K562 (cell line): ENCODE measurements around the gene ITGAE. TPM values are rescaled to one million over a fixed set of nuclear protein-coding genes. Genes with fewer than 3 reads are reported as not detected.
A peak's percentile ranks its signal among the peaks of the same experiment; 100 is the strongest.

ENCODE experiments used
- ATAC-seq: fragments of 200-7000 bp; cut with Tn5 transposase; 3 replicates; pipeline ENCODE4 v1.9.1; 2020; ENCODE audit warnings: moderate library complexity
- BruUV-seq: library from RNA; stranded (reverse); fragments of 400-500 nt; replicated peaks from 2 replicates; lab custom pipeline; 2021; lab: Mats Ljungman, UMichigan
- CTCF ChIA-PET: fragments of 300-600 bp; formaldehyde crosslinking; extraction: SDS; loops from one replicate; lab custom pipeline; 2021; ENCODE audit warnings: low intra/inter-chr PET ratio; lab: Yijun Ruan, JAX
- POLR2A ChIA-PET: fragments of 300-600, 350-650 bp; sonication (Branson Sonifier 250); formaldehyde crosslinking; extraction: SDS; loops from one replicate; lab custom pipeline; 2021; ENCODE audit warnings: antibody characterized with exemption, inconsistent platforms; lab: Yijun Ruan, JAX
- DNase-seq, 4 experiments: peaks; one replicate each; pipeline versions ENCODE4 v3.0.0 to v3.0.0-alpha.2; 2011 to 2018; ENCODE audit warnings: low spot score in 3 of 4, mixed read lengths in 3 of 4; ENCODE audit errors: extremely low read depth in 1 of 4
- FAIRE-seq: peaks from 2 replicates; lab custom pipeline; 2011; peaks lifted over from hg19 to GRCh38; lab: Jason Lieb, UNC
- H2AFZ ChIP-seq: 2 replicates; pipeline ENCODE4 v1.6.0; 2011; ENCODE audit warnings: low read depth, low read length, control low read depth, inconsistent platforms
- H3K27ac ChIP-seq: fragments of 200-600 bp; 3 replicates; pipeline ENCODE4 v1.8.0; 2011; ENCODE audit warnings: low read depth, mild to moderate bottlenecking, control low read depth, inconsistent platforms, low read length, moderate library complexity, mixed read lengths; ENCODE audit errors: extremely low read depth
- H3K27me3 ChIP-seq, 2 experiments: fragments of 300-600 bp in 1 of 2; 2 replicates in 1 of 2; 3 replicates in 1 of 2; pipeline versions ENCODE4 v1.6.0 to v1.8.0; 2011; ENCODE audit warnings: inconsistent platforms in 2 of 2, low read length in 2 of 2, mild to moderate bottlenecking in 1 of 2, mixed read lengths in 1 of 2, moderate library complexity in 1 of 2; ENCODE audit not compliant: control insufficient read depth in 2 of 2, insufficient read depth in 2 of 2
- H3K36me3 ChIP-seq: fragments of 300-600 bp; 3 replicates; pipeline ENCODE4 v1.8.0; 2011; ENCODE audit warnings: mild to moderate bottlenecking, low read length, inconsistent platforms; ENCODE audit not compliant: control insufficient read depth, insufficient read depth
- H3K4me1 ChIP-seq, 2 experiments: fragments of 200-600 bp in 1 of 2; replicated peaks in 1 of 2; 2 replicates in 1 of 2; 3 replicates in 1 of 2; pipeline versions ENCODE4 v1.5.1 to v1.8.0; 2011; ENCODE audit warnings: inconsistent platforms in 2 of 2, low read length in 2 of 2, mild to moderate bottlenecking in 1 of 2, mixed read lengths in 1 of 2, moderate library complexity in 1 of 2; ENCODE audit not compliant: control insufficient read depth in 2 of 2, insufficient read depth in 2 of 2
- H3K4me2 ChIP-seq: 2 replicates; pipeline ENCODE4 v1.6.1; 2011; ENCODE audit warnings: low read length, control low read depth, inconsistent platforms, mixed read lengths; ENCODE audit not compliant: insufficient read depth
- H3K4me3 ChIP-seq: fragments of 200-600 bp; sonication (generic), shearing (Covaris generic); 2 replicates; pipeline ENCODE4 v1.5.1; 2016; ENCODE audit warnings: control low read depth, inconsistent platforms
- H3K79me2 ChIP-seq: fragments of 200-600 bp; 3 replicates; pipeline ENCODE4 v1.8.0; 2011; ENCODE audit warnings: low read length, inconsistent platforms; ENCODE audit not compliant: control insufficient read depth, insufficient read depth
- H3K9ac ChIP-seq, 2 experiments: 2 replicates each; pipeline versions ENCODE4 v1.6.0 to v1.6.1; 2011; ENCODE audit warnings: low read depth in 2 of 2, low read length in 2 of 2, control low read depth in 1 of 2, inconsistent platforms in 1 of 2, mild to moderate bottlenecking in 1 of 2, mixed read lengths in 1 of 2; ENCODE audit not compliant: insufficient read depth in 1 of 2
- H3K9me1 ChIP-seq: one replicate; pipeline ENCODE4 v1.6.0; 2011; ENCODE audit warnings: inconsistent platforms, mild to moderate bottlenecking, low read length, moderate library complexity; ENCODE audit not compliant: control insufficient read depth, insufficient read depth
- H3K9me3 ChIP-seq: replicated peaks from 2 replicates; pipeline ENCODE4 v1.5.1; 2011; ENCODE audit warnings: low read depth, low read length, inconsistent platforms; ENCODE audit not compliant: control insufficient read depth, insufficient read depth
- H4K20me1 ChIP-seq: replicated peaks from 2 replicates; pipeline ENCODE4 v1.6.1; 2011; ENCODE audit warnings: low read length, inconsistent platforms, mixed read lengths; ENCODE audit not compliant: control insufficient read depth, insufficient read depth
- CEBPG ChIP-seq, 3 experiments: fragments of 200-800 bp in 1 of 3; sonication (Bioruptor generic) in 1 of 3; sonication (generic) in 1 of 3; formaldehyde crosslinking in 1 of 3; IDR thresholded peaks in 2 of 3; conservative IDR thresholded peaks in 1 of 3; 2 replicates each; pipeline versions ENCODE4 v1.6.1 to v1.8.0; 2016 to 2022; ENCODE audit warnings: missing compliant biosample characterization in 2 of 3, missing genetic modification characterization in 2 of 3, mild to moderate bottlenecking in 1 of 3, missing genetic modification reagents in 1 of 3
- COPS2 ChIP-seq: fragments of 450-650 bp; conservative IDR thresholded peaks from 2 replicates; pipeline ENCODE4 v1.6.1; 2016; ENCODE audit warnings: mild to moderate bottlenecking, moderate library complexity
- ETS2 ChIP-seq: IDR thresholded peaks from 2 replicates; pipeline ENCODE4 v1.6.1; 2016; ENCODE audit warnings: borderline replicate concordance, missing genetic modification characterization, mild to moderate bottlenecking, moderate library complexity, missing compliant biosample characterization; ENCODE audit not compliant: poor library complexity, severe bottlenecking
- GTF2A2 ChIP-seq: IDR thresholded peaks from 2 replicates; pipeline ENCODE4 v1.6.1; 2016; ENCODE audit warnings: mild to moderate bottlenecking, missing genetic modification characterization, missing compliant biosample characterization
- GTF2F1 ChIP-seq: IDR thresholded peaks from 2 replicates; pipeline ENCODE4 v1.6.1; 2011; ENCODE audit warnings: low read depth, low read length, improper control_type of control experiment
- KDM1A ChIP-seq, 2 experiments: fragments of 450-650 bp; IDR thresholded peaks; 2 replicates each; pipeline ENCODE4 v1.6.1; 2016; ENCODE audit warnings: mild to moderate bottlenecking in 2 of 2
- MYBL2 ChIP-seq, 2 experiments: fragments of 450-650 bp in 1 of 2; sonication (generic) in 1 of 2; formaldehyde crosslinking in 1 of 2; IDR thresholded peaks; 2 replicates each; pipeline versions ENCODE4 v1.6.1 to v1.8.1; 2017 to 2022; ENCODE audit warnings: borderline replicate concordance in 1 of 2, inconsistent platforms in 1 of 2, low read depth in 1 of 2, mild to moderate bottlenecking in 1 of 2, missing genetic modification reagents in 1 of 2, moderate library complexity in 1 of 2
- NUFIP1 ChIP-seq: fragments of 450-650 bp; IDR thresholded peaks from 2 replicates; pipeline ENCODE4 v1.6.1; 2018; ENCODE audit not compliant: partially characterized antibody
- PHF20 ChIP-seq: fragments of 450-650 bp; IDR thresholded peaks from 2 replicates; pipeline ENCODE4 v1.6.1; 2018; ENCODE audit not compliant: partially characterized antibody
- POU5F1 ChIP-seq: fragments of 150-350 bp; IDR thresholded peaks from 2 replicates; pipeline ENCODE4 v1.6.1; 2014; ENCODE audit warnings: borderline replicate concordance, low read length, low read depth, mild to moderate bottlenecking; ENCODE audit not compliant: partially characterized antibody
- RB1 ChIP-seq: fragments of 450-650 bp; IDR thresholded peaks from 2 replicates; pipeline ENCODE4 v1.6.1; 2017; ENCODE audit warnings: low read depth, mild to moderate bottlenecking
- TAL1 ChIP-seq: fragments of 450-650 bp; IDR thresholded peaks from 2 replicates; pipeline ENCODE4 v1.6.1; 2016; ENCODE audit warnings: mild to moderate bottlenecking
- ZNF696 ChIP-seq: fragments of 250-450 bp; sonication (Bioruptor Pico); conservative IDR thresholded peaks from 2 replicates; pipeline ENCODE4 v1.4.0; 2020; ENCODE audit warnings: mild to moderate bottlenecking, moderate library complexity
- WGBS: fragments of 100-300 bp; shearing (Covaris generic); methylation state at CpG from one replicate; pipeline ENCODE4 v1.1.6; 2016; ENCODE audit warnings: low coverage, mixed read lengths; ENCODE audit not compliant: insufficient coverage; ENCODE audit errors: missing lambda C conversion rate; 5-methylcytosine and 5-hydroxymethylcytosine counted together
- in situ Hi-C: fragments of 300-500 bp; cut with MboI; formaldehyde crosslinking; loops from 4 replicates; pipeline ENCODE4 v1.15.0; 2018; ENCODE audit warnings: inconsistent platforms, mixed read lengths
- intact Hi-C: fragments of 100-400 bp; cut with micrococcal nuclease; formaldehyde crosslinking; loops from 2 replicates; pipeline ENCODE4 v1.14.2; 2022
- polyA plus RNA-seq, 8 experiments: library from polyadenylated mRNA; depleted of rRNA in 4 of 8; stranded (reverse) in 5 of 8; unstranded in 3 of 8; fragments of >200 nt; fragmentation: Nextera tagmentation in 2 of 8; fragmentation: Illumina TruSeq in 1 of 8; extraction: Ambion mirVana in 2 of 8; extraction: Trizol in 1 of 8; gene quantifications; 2 replicates each; pipeline versions ENCODE4 v1.2.1 to v1.2.3, GENCODE V29; 2011 to 2014; ENCODE audit warnings: inconsistent platforms in 1 of 8, missing spikeins in 1 of 8
- total RNA-seq, 7 experiments: library from RNA; depleted of rRNA in 6 of 7; stranded (reverse); fragments of >200 nt in 6 of 7; fragmentation: Illumina TruSeq in 2 of 7; extraction: Trizol in 2 of 7; gene quantifications; 2 replicates each; pipeline versions ENCODE4 v1.2.1 to v1.2.3, GENCODE V29; 2011 to 2021; ENCODE audit warnings: low replicate concordance in 1 of 7
- TF ChIP-seq, protein P1 (sequence below): fragments of 450-650 bp; IDR thresholded peaks from 2 replicates; pipeline ENCODE4 v1.7.0; 2016; ENCODE audit warnings: borderline replicate concordance
- TF ChIP-seq, protein P2 (sequence below): sonication (generic); formaldehyde crosslinking; IDR thresholded peaks from 2 replicates; pipeline ENCODE4 v1.9.0; 2022; ENCODE audit warnings: mild to moderate bottlenecking, missing genetic modification reagents
- TF ChIP-seq, protein P3 (sequence below): fragments of 250-450 bp; sonication (Bioruptor Pico); IDR thresholded peaks from 2 replicates; pipeline ENCODE4 v1.5.0; 2021; ENCODE audit warnings: mild to moderate bottlenecking, moderate library complexity

The ITGAE gene
- total and polyA plus RNA-seq, 9 of the 15 experiments (the other 6 are each of a cell fraction or from before 2014, with no cell fraction given), result 14.8 to 160 (median 27.0) TPM

DNA sequence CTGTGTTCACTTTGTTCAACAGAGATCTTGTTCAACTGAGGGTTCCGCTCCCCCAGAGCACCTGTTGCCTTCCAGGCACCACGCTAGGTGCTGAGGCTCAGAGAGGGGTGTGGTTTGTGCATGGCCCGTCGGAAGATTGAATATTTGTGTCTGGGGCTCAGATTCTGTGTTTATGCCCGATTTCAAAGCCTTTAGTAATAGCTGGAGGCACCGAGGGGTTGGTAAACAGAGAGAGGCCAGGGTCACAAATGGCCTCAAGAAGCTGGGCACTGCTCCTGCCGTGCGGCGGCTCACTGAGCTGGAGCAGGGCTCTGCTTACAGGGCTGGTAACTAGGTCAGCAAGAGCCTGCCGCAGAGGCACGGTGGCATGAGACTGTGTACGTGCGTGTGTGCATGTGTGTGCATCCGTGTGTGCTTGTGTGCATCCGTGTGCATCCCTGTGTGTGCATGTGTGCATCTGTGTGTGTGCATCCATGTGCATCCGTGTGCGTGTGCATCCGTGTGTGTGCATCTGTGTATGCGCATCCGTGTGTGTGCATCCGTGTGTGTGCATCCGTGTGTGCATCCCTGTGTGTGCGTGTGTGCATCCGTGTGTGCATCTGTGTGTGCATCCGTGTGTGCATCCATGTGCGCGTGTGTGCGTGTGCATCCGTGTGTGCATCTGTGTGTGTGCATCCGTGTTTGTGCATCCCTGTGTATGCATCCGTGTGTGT lies 5.4 kb downstream of the ITGAE start:
- Histone ChIP-seq H3K9me1 (no peaks in the 10 kb centered on the region), H3K27ac (no peak overlapping the region), H3K27me3 (peaks cover 0 to 4% of the 10 kb centered on the region in 2 experiments; a peak in 1 of 5 replicates), H3K4me1 (peaks cover 0 to 11% of the 10 kb centered on the region in 2 experiments; a peak in 2 of 5 replicates), H3K4me2 (no peak overlapping the region), H3K36me3 (no peaks in the 10 kb centered on the region), H3K79me2 (no peaks in the 10 kb centered on the region), H3K9ac (no peak overlapping the region; a peak in 1 of 4 replicates), H3K9me3 (no peaks in the 10 kb centered on the region), H2AFZ (no peak overlapping the region), H4K20me1 (no peaks in the 10 kb centered on the region), H3K4me3 (no peak overlapping the region)
- CTCF ChIA-PET, result no interaction called here
- BruUV-seq, result no TSS peak
- intact Hi-C loops, result no loop called here
- in situ Hi-C loops, result no loop called here
- DNase-seq (no peak), FAIRE-seq (no peak), ATAC-seq (no peak)
- POLR2A ChIA-PET, result interaction anchor here (0.6 kb wide), 1 partner anchor 9 kb away, joined by 3 read pairs; no protein-coding TSS in a partner anchor
- WGBS, result 44% methylated on average over 23 of the region's 31 CpGs
- TF ChIP-seq NUFIP1 (no peak), CEBPG (CRISPR knock-in tag; IDR thresholded peaks at IDR 0.05) (no peak), CEBPG (tag; conservative IDR thresholded peaks at IDR 0.05 in 1 of 2, IDR thresholded peaks at IDR 0.05 in 1 of 2) (no peak), ETS2 (tag) (no peak), GTF2F1 (no peak), RB1 (no peak), GTF2A2 (tag) (no peak), POU5F1 (no peak), TAL1 (no peak), MYBL2 (IDR thresholded peaks at IDR 0.05; ENCODE audit: low read depth) (no peak), MYBL2 (CRISPR knock-in tag; IDR thresholded peaks at IDR 0.05; ENCODE audit: borderline replicate concordance) (no peak), COPS2 (no peak), ZNF696 (CRISPR knock-in tag) (no peak), KDM1A (IDR thresholded peaks at IDR 0.05) (peak in 1 of 2 experiments; percentile 88; a peak in 2 of 4 replicates), PHF20 (no peak)
- TF ChIP-seq, protein P1, sequence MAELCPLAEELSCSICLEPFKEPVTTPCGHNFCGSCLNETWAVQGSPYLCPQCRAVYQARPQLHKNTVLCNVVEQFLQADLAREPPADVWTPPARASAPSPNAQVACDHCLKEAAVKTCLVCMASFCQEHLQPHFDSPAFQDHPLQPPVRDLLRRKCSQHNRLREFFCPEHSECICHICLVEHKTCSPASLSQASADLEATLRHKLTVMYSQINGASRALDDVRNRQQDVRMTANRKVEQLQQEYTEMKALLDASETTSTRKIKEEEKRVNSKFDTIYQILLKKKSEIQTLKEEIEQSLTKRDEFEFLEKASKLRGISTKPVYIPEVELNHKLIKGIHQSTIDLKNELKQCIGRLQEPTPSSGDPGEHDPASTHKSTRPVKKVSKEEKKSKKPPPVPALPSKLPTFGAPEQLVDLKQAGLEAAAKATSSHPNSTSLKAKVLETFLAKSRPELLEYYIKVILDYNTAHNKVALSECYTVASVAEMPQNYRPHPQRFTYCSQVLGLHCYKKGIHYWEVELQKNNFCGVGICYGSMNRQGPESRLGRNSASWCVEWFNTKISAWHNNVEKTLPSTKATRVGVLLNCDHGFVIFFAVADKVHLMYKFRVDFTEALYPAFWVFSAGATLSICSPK, result no peak
- TF ChIP-seq, protein P2, sequence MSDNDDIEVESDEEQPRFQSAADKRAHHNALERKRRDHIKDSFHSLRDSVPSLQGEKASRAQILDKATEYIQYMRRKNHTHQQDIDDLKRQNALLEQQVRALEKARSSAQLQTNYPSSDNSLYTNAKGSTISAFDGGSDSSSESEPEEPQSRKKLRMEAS (CRISPR knock-in tag), result peak; percentile 17; the same call in 1 of the 2 replicates
- TF ChIP-seq, protein P3, sequence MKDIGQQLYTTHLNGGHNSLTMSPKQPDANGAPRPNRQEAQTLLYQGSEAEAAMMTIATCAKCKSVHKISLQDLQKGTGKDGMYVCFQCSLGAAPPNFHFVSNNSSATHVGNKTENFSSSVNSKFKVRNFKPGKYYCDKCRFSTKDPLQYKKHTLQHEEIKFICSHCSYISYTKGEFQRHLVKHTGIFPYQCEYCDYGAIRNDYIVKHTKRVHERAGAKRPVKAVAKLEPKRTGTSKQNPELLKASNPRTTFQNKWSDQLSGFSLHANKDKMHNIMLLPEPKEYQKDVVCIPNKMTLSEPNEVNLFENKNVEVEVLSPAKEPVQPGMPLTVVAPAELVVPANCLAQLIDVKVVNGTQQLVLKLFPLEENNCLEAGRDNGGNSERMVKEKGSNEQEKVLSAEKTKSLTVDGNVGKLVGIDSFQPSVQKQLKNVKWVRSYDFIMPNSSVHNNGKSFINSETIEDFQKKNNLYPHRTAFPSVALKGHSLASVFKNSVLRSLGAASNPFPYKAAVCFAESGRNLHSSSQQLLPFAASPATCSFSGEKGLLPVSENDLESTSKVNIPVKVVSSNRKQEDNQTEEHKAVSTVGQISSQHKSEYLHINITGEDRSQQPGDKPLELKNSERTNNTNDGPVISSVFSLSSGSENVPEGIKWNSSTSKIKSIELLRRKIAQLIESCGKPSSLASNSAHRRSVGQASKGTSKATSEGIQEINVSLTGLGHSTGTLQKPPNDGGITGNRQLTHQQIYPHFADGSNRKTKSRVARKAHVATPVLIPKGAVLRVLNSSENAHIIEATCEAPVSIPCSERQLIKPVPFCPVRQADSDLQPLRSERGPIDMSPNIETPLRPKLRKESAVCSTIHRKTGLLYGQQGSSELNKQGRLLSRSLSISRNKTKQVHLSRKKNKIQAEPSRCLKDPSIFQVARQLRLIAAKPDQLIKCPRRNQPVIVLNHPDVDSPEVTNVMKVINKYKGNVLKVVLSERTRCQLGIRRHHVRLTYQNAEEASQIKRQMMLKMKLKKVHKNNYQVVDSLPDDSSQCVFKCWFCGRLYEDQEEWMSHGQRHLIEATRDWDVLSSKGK, result no peak
